Measurements from ENCODE around the gene ID3. TPM values are rescaled to one million over a fixed set of nuclear protein-coding genes. Genes with fewer than 3 reads are reported as not detected.
A peak's percentile ranks its signal among the peaks of the same experiment; 100 is the strongest.

Gene ID3
- total RNA-seq (2012; rRNA removed) = 81.5 and 145 TPM in 2 replicates

- H3K9ac ChIP-seq (ENCODE audit: low read depth, low read length) = peak within 1 kb of the TSS; percentile 99
- H3K9me3 ChIP-seq (replicated peaks; ENCODE audit: low read length) = no peaks in the 10 kb centered on the region
- peaks cover 22% of the 10 kb centered on the region for H3K36me3 ChIP-seq (ENCODE audit: insufficient read depth, low read length)
- H3K4me2 ChIP-seq (ENCODE audit: low read length) = peak within 1 kb of the TSS; percentile 80
- H3K4me3 ChIP-seq (ENCODE audit: low read length) = peak within 1 kb of the TSS; percentile 89
- H3K27me3 ChIP-seq (ENCODE audit: control insufficient read depth, insufficient read depth, low read length) = no peaks in the 10 kb centered on the region
- H3K4me1 ChIP-seq (ENCODE audit: control insufficient read depth, insufficient read depth, low read length) = peaks cover 69% of the 10 kb centered on the region
Observed at GRCh38 chr1:23559136-23559984, at the start of gene ID3. Gene ID3 (minus strand): TSS chr1:23559501. CDS start chr1:23559426, 75 bp downstream.

GRCh38 chr1:23607944-23608343 is 48.6 kb upstream of the ID3 start:
- H3K4me3 ChIP-seq (ENCODE audit: low read length) = no peak overlapping the region
- no peak overlapping the region for H3K4me2 ChIP-seq (ENCODE audit: low read length)
- H3K36me3 ChIP-seq (ENCODE audit: insufficient read depth, low read length) = no peaks in the 10 kb centered on the region
- no peak overlapping the region for H3K9ac ChIP-seq (ENCODE audit: low read depth, low read length)
- no peaks in the 10 kb centered on the region for H3K9me3 ChIP-seq (replicated peaks; ENCODE audit: low read length)
- H3K4me1 ChIP-seq (ENCODE audit: control insufficient read depth, insufficient read depth, low read length) = peaks cover 4% of the 10 kb centered on the region
- no peaks in the 10 kb centered on the region for H3K27me3 ChIP-seq (ENCODE audit: control insufficient read depth, insufficient read depth, low read length)

GRCh38 chr1:23601968-23602876 is 42.9 kb upstream of the ID3 start:
- no peak overlapping the region for H3K9ac ChIP-seq (ENCODE audit: low read depth, low read length)
- H3K4me1 ChIP-seq (ENCODE audit: control insufficient read depth, insufficient read depth, low read length) = no peaks in the 10 kb centered on the region
- H3K36me3 ChIP-seq (ENCODE audit: insufficient read depth, low read length) = no peaks in the 10 kb centered on the region
- H3K4me3 ChIP-seq (ENCODE audit: low read length) = no peak overlapping the region
- no peaks in the 10 kb centered on the region for H3K9me3 ChIP-seq (replicated peaks; ENCODE audit: low read length)
- H3K4me2 ChIP-seq (ENCODE audit: low read length) = no peak overlapping the region
- H3K27me3 ChIP-seq (ENCODE audit: control insufficient read depth, insufficient read depth, low read length) = no peaks in the 10 kb centered on the region

GRCh38 chr1:23601135-23601967 is 42.0 kb upstream of the ID3 start:
- Histone ChIP-seq H3K4me3 (ENCODE audit: low read length) (no peak overlapping the region), H3K4me1 (ENCODE audit: control insufficient read depth, insufficient read depth, low read length) (no peaks in the 10 kb centered on the region), H3K9me3 (replicated peaks; ENCODE audit: low read length) (no peaks in the 10 kb centered on the region), H3K9ac (ENCODE audit: low read depth, low read length) (no peak overlapping the region), H3K4me2 (ENCODE audit: low read length) (no peak overlapping the region), H3K36me3 (ENCODE audit: insufficient read depth, low read length) (no peaks in the 10 kb centered on the region), H3K27me3 (ENCODE audit: control insufficient read depth, insufficient read depth, low read length) (no peaks in the 10 kb centered on the region)

- no peaks in the 10 kb centered on the region for H3K27me3 ChIP-seq (ENCODE audit: control insufficient read depth, insufficient read depth, low read length)
- H3K4me1 ChIP-seq (ENCODE audit: control insufficient read depth, insufficient read depth, low read length) = no peaks in the 10 kb centered on the region
- no peaks in the 10 kb centered on the region for H3K36me3 ChIP-seq (ENCODE audit: insufficient read depth, low read length)
- no peak overlapping the region for H3K4me3 ChIP-seq (ENCODE audit: low read length)
- H3K9ac ChIP-seq (ENCODE audit: low read depth, low read length) = no peak overlapping the region
- no peak overlapping the region for H3K4me2 ChIP-seq (ENCODE audit: low read length)
- H3K9me3 ChIP-seq (replicated peaks; ENCODE audit: low read length) = no peaks in the 10 kb centered on the region
Observed at GRCh38 chr1:23600283-23600682, 41.0 kb upstream of the ID3 start.

- H3K9me3 ChIP-seq (replicated peaks; ENCODE audit: low read length) = no peaks in the 10 kb centered on the region
- H3K4me3 ChIP-seq (ENCODE audit: low read length) = no peak overlapping the region
- H3K4me2 ChIP-seq (ENCODE audit: low read length) = no peak overlapping the region
- no peaks in the 10 kb centered on the region for H3K36me3 ChIP-seq (ENCODE audit: insufficient read depth, low read length)
- H3K27me3 ChIP-seq (ENCODE audit: control insufficient read depth, insufficient read depth, low read length) = no peaks in the 10 kb centered on the region
- H3K9ac ChIP-seq (ENCODE audit: low read depth, low read length) = no peak overlapping the region
- H3K4me1 ChIP-seq (ENCODE audit: control insufficient read depth, insufficient read depth, low read length) = no peaks in the 10 kb centered on the region
Observed at GRCh38 chr1:23599125-23599524, 39.8 kb upstream of the ID3 start.

- H3K4me1 ChIP-seq (ENCODE audit: control insufficient read depth, insufficient read depth, low read length) = no peaks in the 10 kb centered on the region
- H3K36me3 ChIP-seq (ENCODE audit: insufficient read depth, low read length) = no peaks in the 10 kb centered on the region
Observed at GRCh38 chr1:23598424-23598823, 39.1 kb upstream of the ID3 start.

GRCh38 chr1:23597635-23598388 is 38.5 kb upstream of the ID3 start:
- Histone ChIP-seq H3K9me3 (replicated peaks; ENCODE audit: low read length) (no peaks in the 10 kb centered on the region), H3K27me3 (ENCODE audit: control insufficient read depth, insufficient read depth, low read length) (no peaks in the 10 kb centered on the region), H3K36me3 (ENCODE audit: insufficient read depth, low read length) (no peaks in the 10 kb centered on the region), H3K9ac (ENCODE audit: low read depth, low read length) (no peak overlapping the region), H3K4me3 (ENCODE audit: low read length) (no peak overlapping the region), H3K4me2 (ENCODE audit: low read length) (no peak overlapping the region), H3K4me1 (ENCODE audit: control insufficient read depth, insufficient read depth, low read length) (no peaks in the 10 kb centered on the region)

More at GRCh38 chr1:23598424-23598823, 39.1 kb upstream of the ID3 start:
- H3K9ac ChIP-seq (ENCODE audit: low read depth, low read length) = no peak overlapping the region
- H3K4me3 ChIP-seq (ENCODE audit: low read length) = no peak overlapping the region
- H3K4me2 ChIP-seq (ENCODE audit: low read length) = no peak overlapping the region
- no peaks in the 10 kb centered on the region for H3K27me3 ChIP-seq (ENCODE audit: control insufficient read depth, insufficient read depth, low read length)
- no peaks in the 10 kb centered on the region for H3K9me3 ChIP-seq (replicated peaks; ENCODE audit: low read length)

- peaks cover 8% of the 10 kb centered on the region for H3K4me1 ChIP-seq (ENCODE audit: control insufficient read depth, insufficient read depth, low read length)
- no peaks in the 10 kb centered on the region for H3K27me3 ChIP-seq (ENCODE audit: control insufficient read depth, insufficient read depth, low read length)
- H3K4me2 ChIP-seq (ENCODE audit: low read length) = no peak overlapping the region
- H3K4me3 ChIP-seq (ENCODE audit: low read length) = no peak overlapping the region
- H3K36me3 ChIP-seq (ENCODE audit: insufficient read depth, low read length) = no peaks in the 10 kb centered on the region
- H3K9ac ChIP-seq (ENCODE audit: low read depth, low read length) = no peak overlapping the region
- no peaks in the 10 kb centered on the region for H3K9me3 ChIP-seq (replicated peaks; ENCODE audit: low read length)
Observed at GRCh38 chr1:23596382-23597358, 37.4 kb upstream of the ID3 start.

GRCh38 chr1:23594927-23595353 is 35.6 kb upstream of the ID3 start:
- no peak overlapping the region for H3K4me2 ChIP-seq (ENCODE audit: low read length)
- no peaks in the 10 kb centered on the region for H3K27me3 ChIP-seq (ENCODE audit: control insufficient read depth, insufficient read depth, low read length)
- peaks cover 13% of the 10 kb centered on the region for H3K4me1 ChIP-seq (ENCODE audit: control insufficient read depth, insufficient read depth, low read length)
- H3K36me3 ChIP-seq (ENCODE audit: insufficient read depth, low read length) = no peaks in the 10 kb centered on the region
- no peak overlapping the region for H3K4me3 ChIP-seq (ENCODE audit: low read length)
- H3K9me3 ChIP-seq (replicated peaks; ENCODE audit: low read length) = no peaks in the 10 kb centered on the region
- H3K9ac ChIP-seq (ENCODE audit: low read depth, low read length) = no peak overlapping the region
